GM19328 (cell line): Measurements from ENCODE around the gene CLEC4M.
"Not testable (repeated sequence)": the region's sequence is repeated elsewhere in the genome, so short reads cannot be mapped to it uniquely, and the experiment has no call there.

Source experiments
- ATAC-seq: cut with Tn5 transposase; IDR thresholded peaks from one replicate; pipeline ENCODE4 v1.9.1; 2021; ENCODE audit warnings: mild to moderate bottlenecking, moderate library complexity; ENCODE audit not compliant: unreplicated experiment

The CLEC4M gene

GRCh38 chr19:7801020-7801570, 38.1 kb downstream of the CLEC4M start:
- ATAC-seq, result no peak

DNA sequence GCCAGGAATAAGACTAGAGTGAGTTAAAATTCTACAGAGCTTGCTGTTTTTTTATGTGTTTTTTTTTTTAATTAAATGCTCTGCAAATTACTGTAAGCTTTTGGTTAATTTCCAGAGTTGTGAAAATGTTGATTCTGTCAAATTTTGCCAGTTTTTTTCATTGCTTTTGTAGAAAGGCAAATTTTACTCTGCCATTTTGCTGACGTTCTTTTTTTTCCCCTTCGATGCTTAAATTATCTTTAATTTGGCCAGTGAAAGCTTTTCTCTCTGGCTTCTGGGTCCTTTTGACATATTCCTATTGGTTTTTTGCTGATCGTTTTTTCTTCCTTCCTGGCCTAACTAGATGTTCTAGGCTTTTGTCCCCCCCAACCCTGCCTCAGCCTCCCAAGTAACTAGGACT, 43.2 kb downstream of the CLEC4M start:
- no peak for ATAC-seq

- ATAC-seq, result no peak
Measured at GRCh38 chr19:7806876-7807275, 43.8 kb downstream of the CLEC4M start.

DNA sequence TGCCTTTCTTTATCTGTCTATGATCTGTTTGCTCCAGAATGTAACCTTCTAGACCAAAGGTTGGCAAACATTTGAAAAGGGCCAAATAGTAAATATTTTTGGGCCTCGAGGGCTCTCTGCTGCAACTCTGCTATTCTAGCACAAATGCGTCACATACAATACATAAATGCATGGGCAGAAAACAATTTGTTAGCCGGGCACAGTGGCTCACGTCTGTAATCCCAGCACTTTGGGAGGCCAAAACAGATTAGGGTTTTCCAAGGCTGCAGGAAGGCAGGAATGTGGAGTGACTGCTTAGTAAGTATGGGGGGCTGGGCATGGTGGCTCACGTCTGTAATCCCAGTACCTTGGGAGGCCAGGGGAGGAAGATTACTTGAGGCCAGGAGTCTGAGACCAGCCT, 45.1 kb downstream of the CLEC4M start:
- ATAC-seq, result no peak

DNA sequence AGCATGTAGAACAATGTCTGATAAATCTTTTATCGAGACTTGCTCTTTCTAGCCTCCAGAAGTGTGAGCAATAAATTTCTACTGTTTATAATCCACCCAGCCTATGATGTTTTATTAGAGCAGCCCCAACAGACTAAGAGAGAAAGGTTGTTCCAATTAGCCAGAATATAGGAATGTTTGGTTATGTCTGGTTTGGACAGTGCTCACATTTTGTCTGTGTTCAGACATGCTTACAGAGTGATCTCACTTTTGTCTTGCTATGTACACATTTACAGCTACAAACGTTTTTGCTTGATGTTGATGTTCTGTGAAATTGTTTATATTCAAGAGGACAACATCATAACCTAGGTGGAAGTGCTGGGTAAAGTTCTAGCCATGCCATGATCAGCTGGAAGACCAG, 48.9 kb downstream of the CLEC4M start:
- ATAC-seq, result no peak

GRCh38 chr19:7815325-7815724, 52.3 kb downstream of the CLEC4M start:
- no peak for ATAC-seq

- not testable (repeated sequence) for ATAC-seq
Measured at GRCh38 chr19:7816040-7816439, 53.0 kb downstream of the CLEC4M start.

DNA sequence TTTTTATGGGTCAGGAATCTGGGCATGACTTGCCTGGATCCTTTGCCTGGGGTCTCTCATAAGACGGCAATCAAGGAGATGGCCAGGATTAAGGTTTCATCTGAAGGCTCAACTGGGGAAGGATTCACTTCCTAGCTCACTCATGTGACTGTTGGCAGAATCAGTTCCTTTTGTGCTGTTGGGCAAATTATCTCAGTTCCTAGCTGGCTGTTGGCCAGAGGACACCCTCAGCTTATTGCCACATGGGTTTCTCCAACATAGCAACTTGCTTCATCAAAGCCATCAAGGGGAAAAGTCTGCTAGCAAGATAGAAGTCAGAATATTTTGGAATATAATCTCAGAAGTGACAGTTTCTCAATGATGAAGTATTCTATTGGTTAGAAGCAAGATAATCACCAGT, 54.8 kb downstream of the CLEC4M start:
- ATAC-seq, result no peak

DNA sequence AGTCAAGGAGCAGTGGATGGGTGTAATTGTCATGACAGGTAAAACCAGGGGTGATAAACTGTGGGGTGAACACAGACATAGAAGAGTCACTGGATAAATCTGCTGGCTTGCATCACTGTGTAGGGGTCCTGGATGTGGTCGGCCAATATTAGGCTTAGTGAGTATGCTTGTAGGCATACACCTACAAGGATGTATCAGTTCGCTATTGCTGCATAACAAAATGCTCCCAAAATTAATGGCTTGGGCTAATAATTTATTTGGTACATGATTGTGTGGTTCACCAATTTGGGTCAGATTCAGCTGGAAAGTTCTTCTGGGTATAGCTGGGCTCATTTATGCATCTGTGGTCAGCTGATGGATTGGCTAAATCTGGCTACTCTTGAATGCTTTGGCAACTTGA, 55.8 kb downstream of the CLEC4M start:
- no peak for ATAC-seq
